Vagina (tissue), 2 donors: Measurements from ENCODE around the gene FGGY. TPM values are rescaled to one million over a fixed set of nuclear protein-coding genes. Genes with fewer than 3 reads are reported as not detected.
"Not testable (repeated sequence)": the region's sequence is repeated elsewhere in the genome, so short reads cannot be mapped to it uniquely, and the experiment has no call there.

Experiments used
- DNase-seq, 2 donors: peaks; one replicate each; pipeline ENCODE4 v3.0.0-alpha.2; 2017; ENCODE audit errors: extremely low spot score in 2 of 2
- H3K27ac ChIP-seq: fragments of 200-600 bp; sonication (generic); one replicate; pipeline ENCODE4 v1.5.1; 2019
- H3K27me3 ChIP-seq: fragments of 200-600 bp; sonication (generic); one replicate; pipeline ENCODE4 v1.5.1; 2019
- H3K36me3 ChIP-seq, 2 donors: fragments of 200-600 bp; sonication (generic); one replicate each; pipeline ENCODE4 v1.5.1; 2017 to 2019
- H3K4me1 ChIP-seq: fragments of 200-600 bp; sonication (generic); one replicate; pipeline ENCODE4 v1.5.1; 2019
- H3K4me3 ChIP-seq, 2 donors: fragments of 200-600 bp; sonication (generic); 1 replicate in 1 of 2; 2 replicates in 1 of 2; pipeline ENCODE4 v1.5.1; 2016 to 2019
- H3K9me3 ChIP-seq: fragments of 200-600 bp; sonication (generic); one replicate; pipeline ENCODE4 v1.5.1; 2019
- POLR2A ChIP-seq, 2 donors: fragments of 450-650 bp; IDR thresholded peaks; one replicate each; pipeline ENCODE4 v1.6.1; 2017; ENCODE audit warnings: antibody characterized with exemption in 2 of 2, mild to moderate bottlenecking in 2 of 2, moderate library complexity in 2 of 2
- POLR2AphosphoS5 ChIP-seq, 2 donors: sonication (generic); formaldehyde crosslinking; IDR thresholded peaks; one replicate each; pipeline ENCODE4 v1.9.0; 2017; ENCODE audit warnings: antibody characterized with exemption in 2 of 2, mild to moderate bottlenecking in 2 of 2, low read depth in 1 of 2; ENCODE audit not compliant: insufficient read depth in 1 of 2
- intact Hi-C: fragments of 100-400 bp; cut with DNase I; formaldehyde crosslinking; loops from one replicate; pipeline ENCODE4 v1.15.1; 2023
- total RNA-seq: library from RNA; depleted of rRNA; stranded (reverse); fragments of >200 nt; gene quantifications from one replicate; pipeline ENCODE4 v1.2.3, GENCODE V29; 2016
- TF ChIP-seq, protein P1 (sequence below), 3 experiments: fragments of 450-650 bp in 2 of 3; fragments of 200-600 bp in 1 of 3; sonication (generic) in 1 of 3; IDR thresholded peaks; one replicate each; pipeline ENCODE4 v1.5.1; 2017 to 2019; ENCODE audit warnings: antibody characterized with exemption in 3 of 3, mild to moderate bottlenecking in 2 of 3, moderate library complexity in 2 of 3

FGGY gene
- total RNA-seq, 1 donor from 2014 or later, result 11.8 TPM

- Histone ChIP-seq H3K27me3 (no peaks in the 10 kb centered on the region), H3K4me1 (no peaks in the 10 kb centered on the region), H3K9me3 (no peaks in the 10 kb centered on the region), H3K4me3 (no peak overlapping the region), H3K27ac (no peak overlapping the region), H3K36me3 (no peaks in the 10 kb centered on the region)
- no peak for TF ChIP-seq POLR2AphosphoS5 (IDR thresholded peaks at IDR 0.05; ENCODE audit: insufficient read depth in 1 of 2, low read depth in 1 of 2)
- TF ChIP-seq, protein P1, sequence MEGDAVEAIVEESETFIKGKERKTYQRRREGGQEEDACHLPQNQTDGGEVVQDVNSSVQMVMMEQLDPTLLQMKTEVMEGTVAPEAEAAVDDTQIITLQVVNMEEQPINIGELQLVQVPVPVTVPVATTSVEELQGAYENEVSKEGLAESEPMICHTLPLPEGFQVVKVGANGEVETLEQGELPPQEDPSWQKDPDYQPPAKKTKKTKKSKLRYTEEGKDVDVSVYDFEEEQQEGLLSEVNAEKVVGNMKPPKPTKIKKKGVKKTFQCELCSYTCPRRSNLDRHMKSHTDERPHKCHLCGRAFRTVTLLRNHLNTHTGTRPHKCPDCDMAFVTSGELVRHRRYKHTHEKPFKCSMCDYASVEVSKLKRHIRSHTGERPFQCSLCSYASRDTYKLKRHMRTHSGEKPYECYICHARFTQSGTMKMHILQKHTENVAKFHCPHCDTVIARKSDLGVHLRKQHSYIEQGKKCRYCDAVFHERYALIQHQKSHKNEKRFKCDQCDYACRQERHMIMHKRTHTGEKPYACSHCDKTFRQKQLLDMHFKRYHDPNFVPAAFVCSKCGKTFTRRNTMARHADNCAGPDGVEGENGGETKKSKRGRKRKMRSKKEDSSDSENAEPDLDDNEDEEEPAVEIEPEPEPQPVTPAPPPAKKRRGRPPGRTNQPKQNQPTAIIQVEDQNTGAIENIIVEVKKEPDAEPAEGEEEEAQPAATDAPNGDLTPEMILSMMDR (IDR thresholded peaks at IDR 0.05), result no peak
- TF ChIP-seq POLR2A (IDR thresholded peaks at IDR 0.05), result no peak
- DNase-seq, result no peak
- intact Hi-C loops, result no loop called here
Observed at GRCh38 chr1:59457786-59458185, 160.9 kb downstream of the FGGY start.

- Histone ChIP-seq H3K9me3 (no peaks in the 10 kb centered on the region), H3K27ac (no peak overlapping the region), H3K4me3 (no peak overlapping the region), H3K36me3 (no peaks in the 10 kb centered on the region), H3K4me1 (no peaks in the 10 kb centered on the region), H3K27me3 (no peaks in the 10 kb centered on the region)
- no peak for DNase-seq
- TF ChIP-seq, protein P1 (IDR thresholded peaks at IDR 0.05), result no peak
- TF ChIP-seq POLR2AphosphoS5 (IDR thresholded peaks at IDR 0.05; ENCODE audit: insufficient read depth in 1 of 2, low read depth in 1 of 2) (no peak), POLR2A (IDR thresholded peaks at IDR 0.05) (no peak)
- intact Hi-C loops, result no loop called here
Observed at GRCh38 chr1:59458884-59459283, 162.0 kb downstream of the FGGY start.

- not testable (repeated sequence) for H3K9me3 ChIP-seq, H3K27ac ChIP-seq, H3K4me3 ChIP-seq, H3K27me3 ChIP-seq, H3K4me1 ChIP-seq, H3K36me3 ChIP-seq, DNase-seq
- intact Hi-C loops, result loop anchor here (2.0 kb wide), 1 partner anchor 16 kb away; no protein-coding TSS in a partner anchor
Observed at GRCh38 chr1:59462942-59463341, 166.0 kb downstream of the FGGY start.

DNA sequence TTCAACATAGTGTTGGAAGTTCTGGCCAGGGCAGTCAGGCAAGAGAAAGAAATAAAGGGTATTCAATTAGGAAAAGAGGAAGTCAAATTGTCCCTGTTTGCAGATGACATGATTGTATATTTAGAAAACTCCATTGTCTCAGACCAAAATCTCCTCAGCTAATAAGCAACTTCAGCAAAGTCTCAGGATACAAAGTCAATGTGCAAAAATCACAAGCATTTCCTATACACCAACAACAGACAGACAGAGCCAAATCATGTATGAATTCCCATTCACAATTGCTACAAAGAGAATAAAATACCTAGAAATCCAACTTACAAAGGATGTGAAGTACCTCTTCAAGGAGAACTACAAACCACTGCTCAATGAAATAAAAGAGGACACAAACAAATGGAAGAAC, 168.6 kb downstream of the FGGY start:
- H3K9me3 ChIP-seq, H3K4me1 ChIP-seq, H3K27ac ChIP-seq, H3K27me3 ChIP-seq, intact Hi-C loops, H3K36me3 ChIP-seq, H3K4me3 ChIP-seq, DNase-seq: not testable (repeated sequence)

DNA sequence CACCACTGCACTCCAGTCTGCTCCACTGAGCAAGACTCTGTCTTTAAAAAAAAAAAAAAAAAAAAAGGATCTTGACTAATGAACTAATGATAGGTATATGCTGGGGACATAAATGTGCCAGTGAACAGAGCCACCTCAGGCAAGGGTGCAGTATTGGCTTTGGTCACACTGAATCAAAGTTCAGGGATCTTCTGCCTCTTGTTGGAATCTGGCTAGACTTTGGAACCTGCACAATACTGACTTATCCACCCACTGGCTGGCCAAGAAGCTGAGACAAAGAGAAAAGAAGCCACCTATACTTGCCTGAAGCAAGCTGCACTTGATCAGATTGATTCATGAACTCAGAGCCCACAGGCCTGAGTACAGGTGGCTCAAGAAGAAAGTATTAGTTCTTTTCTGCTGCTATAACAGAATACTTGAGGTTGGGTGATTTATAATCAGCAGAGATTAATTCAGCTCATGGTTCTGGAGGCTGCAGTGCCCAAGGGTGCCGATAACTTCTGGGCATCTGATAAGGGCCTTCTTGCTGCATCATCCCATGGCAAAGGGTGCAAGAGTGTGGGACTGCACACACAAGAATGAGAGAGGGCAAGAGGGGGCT, 172.0 kb downstream of the FGGY start:
- intact Hi-C loops, result no loop called here
- TF ChIP-seq POLR2AphosphoS5 (IDR thresholded peaks at IDR 0.05; ENCODE audit: insufficient read depth in 1 of 2, low read depth in 1 of 2) (no peak), POLR2A (IDR thresholded peaks at IDR 0.05) (no peak)
- TF ChIP-seq, protein P1 (IDR thresholded peaks at IDR 0.05), result no peak

GRCh38 chr1:59471991-59472570, 175.2 kb downstream of the FGGY start:
- H3K4me3 ChIP-seq, H3K27me3 ChIP-seq, H3K36me3 ChIP-seq, H3K27ac ChIP-seq, DNase-seq, H3K4me1 ChIP-seq, intact Hi-C loops, H3K9me3 ChIP-seq: not testable (repeated sequence)

More for the DNA sequence above, 172.0 kb downstream of the FGGY start:
- no peak for DNase-seq
- Histone ChIP-seq H3K4me1 (no peaks in the 10 kb centered on the region), H3K27me3 (no peaks in the 10 kb centered on the region), H3K27ac (no peak overlapping the region), H3K36me3 (no peaks in the 10 kb centered on the region), H3K9me3 (no peaks in the 10 kb centered on the region), H3K4me3 (no peak overlapping the region)
